Mucosa of stomach (tissue), 1 donor: Measurements from ENCODE around the gene SGPL1.
"Not testable (repeated sequence)": the region's sequence is repeated elsewhere in the genome, so short reads cannot be mapped to it uniquely, and the experiment has no call there.

ENCODE experiments used
- H3K27me3 ChIP-seq: one replicate; pipeline ENCODE4 v1.7.0; 2013; ENCODE audit warnings: mild to moderate bottlenecking, low read length; ENCODE audit not compliant: control insufficient read depth, insufficient read depth
- H3K36me3 ChIP-seq: one replicate; pipeline ENCODE4 v1.7.0; 2013; ENCODE audit warnings: low read length; ENCODE audit not compliant: control insufficient read depth, insufficient read depth
- H3K4me1 ChIP-seq: one replicate; pipeline ENCODE4 v1.7.0; 2013; ENCODE audit warnings: mild to moderate bottlenecking, low read length; ENCODE audit not compliant: control insufficient read depth, insufficient read depth
- H3K4me3 ChIP-seq: one replicate; pipeline ENCODE4 v1.7.0; 2013; ENCODE audit warnings: low read length
- H3K9ac ChIP-seq: one replicate; pipeline ENCODE4 v1.7.0; 2013; ENCODE audit warnings: mild to moderate bottlenecking, low read length, moderate library complexity
- H3K9me3 ChIP-seq: one replicate; pipeline ENCODE4 v1.7.0; 2013; ENCODE audit warnings: mild to moderate bottlenecking, low read length, moderate library complexity; ENCODE audit not compliant: control insufficient read depth
- donor health status: Pancreatic carcinoma.

SGPL1 gene

DNA sequence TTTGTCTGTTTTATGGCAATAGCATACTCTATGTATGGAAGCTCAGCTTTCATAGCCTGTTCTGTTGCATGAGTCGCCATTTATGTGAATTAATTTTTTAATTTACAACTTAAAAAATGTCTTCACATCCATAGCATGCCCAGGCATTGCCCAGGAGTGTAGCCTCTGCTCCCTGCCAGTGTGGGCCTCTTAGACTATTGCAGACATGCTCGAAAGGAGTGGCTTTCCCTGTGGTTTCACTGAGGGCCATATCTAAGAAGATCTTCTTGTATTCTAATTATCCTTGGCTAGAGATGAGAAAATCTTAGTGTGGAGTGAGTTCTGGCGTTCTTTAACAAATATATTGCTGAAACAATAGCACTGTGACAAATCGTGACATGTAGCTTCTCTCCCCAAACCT, 37.3 kb downstream of the SGPL1 start:
- Histone ChIP-seq H3K9ac (no peak overlapping the region), H3K4me3 (no peak overlapping the region), H3K4me1 (peaks cover 11% of the 10 kb centered on the region), H3K36me3 (no peaks in the 10 kb centered on the region), H3K27me3 (no peaks in the 10 kb centered on the region), H3K9me3 (no peaks in the 10 kb centered on the region)

DNA sequence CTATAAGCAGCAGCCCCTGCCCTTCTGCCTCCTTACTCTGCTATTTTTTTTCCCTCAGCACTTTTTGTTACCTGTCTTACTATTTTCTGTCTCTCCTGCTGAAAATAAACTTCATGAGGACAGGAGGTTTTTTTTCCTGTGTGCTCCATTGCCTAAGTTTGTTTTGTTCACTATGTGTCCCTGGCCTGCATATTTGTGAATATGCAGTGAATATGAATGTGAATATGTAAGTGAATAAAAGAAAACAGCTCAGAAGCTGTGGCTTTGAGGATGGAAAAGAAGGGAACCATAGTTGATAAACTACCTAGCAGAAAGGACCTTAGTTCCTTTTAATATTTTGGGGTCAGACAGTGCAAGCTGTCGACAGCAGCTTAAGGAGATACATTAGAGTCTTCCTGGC, 37.7 kb downstream of the SGPL1 start:
- Histone ChIP-seq H3K36me3 (no peaks in the 10 kb centered on the region), H3K4me1 (peaks cover 11% of the 10 kb centered on the region), H3K27me3 (no peaks in the 10 kb centered on the region), H3K4me3 (no peak overlapping the region), H3K9ac (no peak overlapping the region), H3K9me3 (no peaks in the 10 kb centered on the region)

- H3K4me1 ChIP-seq, result peaks cover 8% of the 10 kb centered on the region
- H3K36me3 ChIP-seq, result peaks cover 4% of the 10 kb centered on the region
- no peaks in the 10 kb centered on the region for H3K27me3 ChIP-seq
- no peak overlapping the region for H3K9ac ChIP-seq
- no peak overlapping the region for H3K4me3 ChIP-seq
- no peaks in the 10 kb centered on the region for H3K9me3 ChIP-seq
These were observed 40.7 kb downstream of the SGPL1 start for GRCh38 chr10:70856454-70856853.

- Histone ChIP-seq H3K4me1 (no peaks in the 10 kb centered on the region), H3K9ac (no peak overlapping the region), H3K36me3 (peaks cover 4% of the 10 kb centered on the region), H3K27me3 (no peaks in the 10 kb centered on the region), H3K4me3 (no peak overlapping the region), H3K9me3 (no peaks in the 10 kb centered on the region)
These were observed 43.0 kb downstream of the SGPL1 start for GRCh38 chr10:70858759-70859158.

- not testable (repeated sequence) for H3K27me3 ChIP-seq, H3K36me3 ChIP-seq
These were observed 45.9 kb downstream of the SGPL1 start for GRCh38 chr10:70861495-70862197.

DNA sequence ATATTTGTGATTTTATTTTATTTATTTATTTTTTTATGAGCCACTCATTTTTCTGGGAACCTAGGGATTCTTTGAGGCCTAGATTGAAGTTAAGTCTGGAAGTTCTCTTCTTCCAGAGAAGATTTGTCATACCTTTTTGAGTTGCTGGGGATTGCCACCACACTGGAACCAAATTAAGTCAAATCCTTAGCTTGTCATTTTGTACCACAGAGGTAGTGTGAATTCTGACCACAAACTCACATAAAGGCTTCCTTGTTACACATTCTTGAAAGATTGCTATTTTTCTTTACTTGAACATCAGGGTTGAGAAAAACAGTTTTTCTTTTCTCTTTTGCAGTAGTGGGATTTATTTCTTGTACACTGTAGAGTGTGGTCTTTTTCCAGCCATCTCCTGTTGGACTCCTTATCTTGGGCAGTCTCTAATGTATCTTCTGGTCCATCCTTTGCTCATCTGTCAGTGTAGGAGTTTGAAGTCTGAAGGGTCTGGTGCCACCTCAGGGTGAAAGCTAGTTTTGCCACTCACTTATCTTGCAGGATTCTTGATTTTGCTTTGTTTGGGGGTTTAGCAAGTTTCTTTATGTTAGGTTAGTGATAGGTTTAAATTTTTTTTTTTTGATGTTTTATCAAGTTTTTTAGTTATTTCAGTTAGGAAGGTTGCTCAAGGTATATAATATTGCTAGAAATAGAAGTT, 47.9 kb downstream of the SGPL1 start:
- Histone ChIP-seq H3K4me3 (no peak overlapping the region), H3K4me1 (no peaks in the 10 kb centered on the region), H3K9me3 (no peaks in the 10 kb centered on the region), H3K27me3 (no peaks in the 10 kb centered on the region), H3K36me3 (peaks cover 4% of the 10 kb centered on the region), H3K9ac (no peak overlapping the region)

More at GRCh38 chr10:70861495-70862197, 45.9 kb downstream of the SGPL1 start:
- not testable (repeated sequence) for H3K4me1 ChIP-seq, H3K4me3 ChIP-seq, H3K9ac ChIP-seq, H3K9me3 ChIP-seq

- Histone ChIP-seq H3K27me3 (no peaks in the 10 kb centered on the region), H3K9me3 (no peaks in the 10 kb centered on the region), H3K36me3 (peaks cover 4% of the 10 kb centered on the region), H3K9ac (no peak overlapping the region), H3K4me1 (no peaks in the 10 kb centered on the region), H3K4me3 (no peak overlapping the region)
These were observed 49.2 kb downstream of the SGPL1 start for GRCh38 chr10:70864935-70865334.

- no peaks in the 10 kb centered on the region for H3K36me3 ChIP-seq
These were observed 50.7 kb downstream of the SGPL1 start for GRCh38 chr10:70866424-70866823.

GRCh38 chr10:70872291-70872690, 56.5 kb downstream of the SGPL1 start:
- H3K36me3 ChIP-seq, result peaks cover 4% of the 10 kb centered on the region
- H3K4me1 ChIP-seq, result no peaks in the 10 kb centered on the region
- H3K27me3 ChIP-seq, result no peaks in the 10 kb centered on the region
- H3K9ac ChIP-seq, result no peak overlapping the region
- no peak overlapping the region for H3K4me3 ChIP-seq
- no peaks in the 10 kb centered on the region for H3K9me3 ChIP-seq

More at GRCh38 chr10:70866424-70866823, 50.7 kb downstream of the SGPL1 start:
- Histone ChIP-seq H3K9me3 (no peaks in the 10 kb centered on the region), H3K27me3 (no peaks in the 10 kb centered on the region), H3K9ac (no peak overlapping the region), H3K4me3 (no peak overlapping the region), H3K4me1 (no peaks in the 10 kb centered on the region)

DNA sequence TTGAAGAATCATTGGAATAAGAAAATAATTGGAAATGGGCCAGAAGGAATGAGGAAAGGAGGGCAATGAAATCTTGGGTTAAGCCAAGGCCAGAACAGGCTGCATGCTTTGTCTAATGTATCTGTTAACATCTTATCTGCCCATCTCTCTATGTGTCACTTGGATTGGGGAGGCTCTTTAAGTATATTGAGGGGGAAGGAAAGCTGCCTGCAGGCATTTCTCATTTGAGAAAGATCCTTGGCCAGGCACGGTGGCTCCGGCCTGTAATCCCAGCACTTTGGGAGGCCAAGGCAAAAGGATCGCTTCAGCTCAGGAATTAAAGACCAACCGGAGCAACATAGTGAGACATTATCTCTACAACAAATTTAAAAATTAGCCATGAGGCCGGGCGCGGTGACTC, 58.3 kb downstream of the SGPL1 start:
- H3K36me3 ChIP-seq, result peaks cover 4% of the 10 kb centered on the region
- no peak overlapping the region for H3K9ac ChIP-seq
- H3K4me1 ChIP-seq, result no peaks in the 10 kb centered on the region
- no peaks in the 10 kb centered on the region for H3K9me3 ChIP-seq
- no peaks in the 10 kb centered on the region for H3K27me3 ChIP-seq
- no peak overlapping the region for H3K4me3 ChIP-seq

- no peaks in the 10 kb centered on the region for H3K36me3 ChIP-seq
- H3K9me3 ChIP-seq, result no peaks in the 10 kb centered on the region
- H3K9ac ChIP-seq, result no peak overlapping the region
- no peaks in the 10 kb centered on the region for H3K27me3 ChIP-seq
- H3K4me3 ChIP-seq, result no peak overlapping the region
- no peaks in the 10 kb centered on the region for H3K4me1 ChIP-seq
These were observed 63.5 kb downstream of the SGPL1 start for GRCh38 chr10:70879207-70879606.

GRCh38 chr10:70880077-70880534, 64.4 kb downstream of the SGPL1 start:
- no peaks in the 10 kb centered on the region for H3K9me3 ChIP-seq
- H3K4me3 ChIP-seq, result no peak overlapping the region
- H3K4me1 ChIP-seq, result no peaks in the 10 kb centered on the region
- no peaks in the 10 kb centered on the region for H3K36me3 ChIP-seq
- no peak overlapping the region for H3K9ac ChIP-seq
- no peaks in the 10 kb centered on the region for H3K27me3 ChIP-seq
